Stimulated activated CD4-positive, alpha-beta T cell treated with anti-CD3 and anti-CD28 coated beads, Interleukin-12 subunit alpha, Interleukin-12 subunit beta, amount 100 ng/mL, for 24 hours (primary cell): ENCODE measurements around the gene C2CD3.
A peak's percentile ranks its signal among the peaks of the same experiment; 100 is the strongest.

Source experiments
- DNase-seq, 2 experiments: peaks; one replicate each; pipeline ENCODE4 v3.0.0-alpha.2; 2020; ENCODE audit warnings: low read depth in 2 of 2

The C2CD3 gene

DNA sequence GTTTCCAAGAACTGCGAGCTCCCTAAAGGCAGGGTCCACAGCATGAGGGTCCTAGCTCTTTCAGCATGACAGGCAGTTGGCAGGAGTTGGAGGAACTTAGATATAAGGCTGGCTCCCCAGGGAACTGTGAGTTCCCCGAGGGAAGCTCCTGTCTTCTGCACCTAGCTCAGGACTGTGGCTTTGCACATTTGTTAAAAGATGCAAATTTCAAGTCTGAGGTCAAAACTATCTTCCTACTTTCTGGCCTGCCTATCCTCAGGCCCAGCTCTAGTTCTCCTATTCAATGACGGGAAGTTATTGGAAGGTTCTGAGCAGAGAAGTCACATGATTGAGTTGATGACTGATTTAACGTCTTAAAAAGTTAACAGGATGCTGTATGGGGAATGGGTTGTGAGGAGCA lies 150.3 kb downstream of the C2CD3 start:
- no peak for DNase-seq

DNA sequence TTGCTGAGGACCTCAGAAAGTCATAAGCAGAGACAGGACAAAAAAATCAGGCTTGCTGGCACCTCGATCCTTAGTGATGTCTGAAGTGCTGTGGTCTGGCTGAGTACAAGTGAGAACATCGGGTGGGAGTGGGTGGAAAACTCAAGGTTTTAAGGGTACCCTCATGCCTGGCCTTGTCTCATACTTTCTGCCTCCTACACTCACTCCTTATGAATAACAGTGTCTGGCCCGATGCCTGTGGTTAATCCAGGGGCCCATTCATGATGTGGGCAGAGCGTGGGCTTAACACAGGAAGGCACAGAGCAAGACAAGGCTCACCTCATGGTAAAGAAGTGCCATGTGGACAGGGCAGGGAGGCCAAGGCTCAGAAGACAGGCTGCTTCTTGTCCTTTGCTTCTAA lies 150.9 kb downstream of the C2CD3 start:
- peak; percentile 31 to 63 for DNase-seq

DNA sequence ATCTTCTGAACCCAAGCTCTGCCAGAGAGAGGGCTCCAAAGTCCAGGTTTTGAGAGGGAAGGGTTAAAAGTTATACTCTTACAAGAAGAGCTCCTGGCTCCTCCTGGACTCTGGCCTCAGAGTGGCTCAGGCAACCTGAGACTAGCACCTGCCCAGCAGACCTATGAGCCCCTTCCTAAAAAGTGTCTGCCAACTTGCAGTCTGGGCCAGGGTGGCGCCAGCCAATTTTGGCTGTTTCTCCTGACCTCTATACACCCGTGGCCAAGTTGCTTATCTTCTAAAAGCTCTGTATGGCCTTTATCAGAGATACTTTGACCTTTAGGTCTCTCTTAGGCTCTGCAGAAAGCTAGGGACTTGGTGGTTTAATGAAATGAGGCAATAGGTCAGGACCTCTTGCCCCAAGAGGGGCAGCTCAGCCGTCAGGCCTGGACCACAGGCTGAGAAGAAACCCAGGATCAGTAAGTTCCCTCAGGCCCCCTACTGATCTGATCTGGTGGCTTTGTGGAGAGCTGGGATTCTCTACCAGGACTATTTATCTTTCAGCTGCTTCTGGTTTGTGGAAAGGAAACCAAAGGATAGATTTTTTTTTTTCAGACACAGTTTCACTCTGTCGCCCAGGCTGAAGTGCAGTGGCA lies 151.6 kb downstream of the C2CD3 start:
- DNase-seq, result no peak

DNA sequence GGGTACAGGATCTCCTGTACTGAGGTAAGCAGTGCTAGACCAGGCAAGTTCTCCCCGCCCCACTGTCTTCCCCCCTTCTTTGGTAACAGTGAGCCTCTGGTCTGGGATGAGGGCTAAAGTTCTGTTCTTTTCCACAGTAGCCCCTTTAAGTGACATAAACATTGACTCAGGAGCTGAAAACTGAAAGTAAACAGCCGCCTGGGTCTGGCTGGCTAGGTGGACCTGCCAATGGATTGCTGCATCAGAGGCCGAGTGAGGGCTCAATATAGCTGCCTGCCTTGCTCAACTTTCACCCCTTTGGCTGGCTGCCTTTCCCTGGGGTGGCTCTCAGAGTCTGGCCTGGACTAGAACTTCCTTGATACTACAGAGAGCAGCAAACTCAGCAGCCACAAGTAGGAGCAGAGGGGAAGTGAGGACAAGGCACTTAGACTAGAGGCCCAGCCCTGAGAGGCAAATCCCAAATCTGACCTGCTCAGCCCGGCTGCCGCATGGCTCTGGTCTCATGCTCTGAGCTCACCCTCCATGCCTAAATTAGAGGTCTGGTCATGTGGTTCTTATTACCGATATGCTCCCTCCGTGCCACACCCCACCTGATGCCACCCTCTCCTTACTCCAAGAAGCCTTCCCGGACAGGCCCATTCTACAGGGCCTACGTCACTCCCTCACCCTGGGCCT lies 152.3 kb downstream of the C2CD3 start:
- DNase-seq, result no peak

DNA sequence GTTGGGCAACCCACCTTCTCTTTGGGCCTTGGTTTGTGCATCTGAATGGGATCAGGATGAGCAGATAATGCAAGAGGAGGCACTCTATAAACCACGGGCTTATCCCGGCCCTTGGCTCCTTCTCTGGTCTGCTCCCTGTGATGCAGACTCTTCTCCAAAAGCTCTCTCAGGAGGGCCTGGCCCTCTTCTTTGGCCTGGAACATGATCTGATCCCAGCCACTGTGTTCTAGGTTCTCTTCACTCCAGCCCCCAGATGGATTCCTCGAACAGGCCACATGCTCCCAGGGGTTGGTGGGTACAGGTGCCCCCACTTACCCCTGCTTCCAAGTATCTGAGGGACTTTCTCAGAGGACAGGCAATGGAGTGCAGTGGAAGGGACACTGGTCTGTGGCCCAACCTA lies 153.2 kb downstream of the C2CD3 start:
- DNase-seq, result no peak

DNA sequence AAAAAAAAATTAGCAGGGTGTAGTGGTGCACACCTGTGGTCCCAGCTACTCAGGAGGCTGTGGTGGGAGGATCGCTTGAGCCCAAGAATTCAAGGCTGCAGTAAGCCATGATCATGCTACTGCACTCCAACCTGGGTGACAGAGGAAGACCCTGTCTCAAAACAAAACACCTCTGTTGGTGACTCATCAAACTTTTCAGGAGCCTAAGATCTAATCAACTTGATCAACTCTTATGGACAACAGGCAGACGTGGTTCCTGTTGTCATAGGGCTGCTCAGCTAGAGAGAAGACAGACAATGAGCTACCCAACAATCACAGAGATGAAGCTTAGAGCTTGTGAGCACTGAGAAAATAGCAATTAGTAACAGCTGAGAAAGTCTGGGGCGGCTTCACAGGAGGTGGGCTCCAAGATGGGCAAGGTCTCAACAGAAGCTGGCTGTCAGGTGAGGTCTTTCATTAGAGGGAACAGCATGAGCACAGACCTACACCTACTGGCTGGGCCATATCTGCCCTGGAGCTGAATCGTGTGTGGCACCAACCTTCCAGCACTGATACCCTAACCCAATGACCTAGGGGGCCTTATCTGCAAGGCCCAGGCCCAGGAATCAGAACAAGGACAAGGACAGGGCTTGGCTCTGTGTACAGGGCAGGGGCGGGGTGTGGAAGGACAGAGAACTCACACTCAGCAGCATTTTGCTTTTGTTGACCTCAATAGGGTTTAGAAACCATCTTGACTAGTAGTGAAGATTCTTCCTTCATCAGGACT lies 154.7 kb downstream of the C2CD3 start:
- DNase-seq, result no peak

DNA sequence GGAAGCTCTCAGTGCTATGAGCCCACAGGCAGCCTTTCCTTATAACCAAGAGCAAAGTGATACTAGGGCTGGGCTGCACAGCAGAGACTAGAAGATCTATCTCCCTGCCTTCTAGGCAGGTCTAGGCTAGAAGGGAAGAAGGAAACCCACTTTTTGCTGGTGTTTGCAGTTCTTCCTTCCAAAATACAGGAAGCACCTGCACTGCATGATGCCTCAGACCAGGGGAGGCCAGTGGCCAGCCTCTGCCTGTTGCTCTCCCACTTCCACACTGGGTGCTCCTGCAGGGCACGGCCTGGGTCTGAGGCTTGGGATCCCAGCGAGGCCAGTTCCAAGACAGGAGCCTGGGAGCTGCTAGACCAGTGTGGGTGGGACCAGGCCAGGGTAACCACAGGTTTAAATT lies 155.9 kb downstream of the C2CD3 start:
- DNase-seq, result no peak

DNA sequence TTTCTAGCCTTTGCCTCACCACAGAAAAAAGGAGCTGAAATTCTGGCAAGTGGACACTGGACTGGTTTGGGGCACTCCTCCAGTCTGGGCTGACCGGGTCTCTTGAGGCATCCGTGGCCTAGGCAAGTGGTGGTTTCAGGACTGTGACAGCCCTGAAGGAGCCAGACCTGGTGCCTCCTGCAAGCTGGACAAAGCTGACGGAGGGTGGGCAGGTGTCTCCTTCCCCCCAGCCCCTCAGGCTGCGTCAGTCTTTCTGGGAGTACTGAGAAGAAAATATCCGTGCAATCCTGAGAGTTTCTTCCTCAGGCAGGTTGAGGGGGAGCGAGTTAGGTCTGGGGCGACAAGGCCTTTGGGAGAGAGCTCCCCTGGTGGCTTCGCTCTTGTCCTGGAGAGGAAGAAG lies 157.7 kb downstream of the C2CD3 start:
- no peak for DNase-seq

DNA sequence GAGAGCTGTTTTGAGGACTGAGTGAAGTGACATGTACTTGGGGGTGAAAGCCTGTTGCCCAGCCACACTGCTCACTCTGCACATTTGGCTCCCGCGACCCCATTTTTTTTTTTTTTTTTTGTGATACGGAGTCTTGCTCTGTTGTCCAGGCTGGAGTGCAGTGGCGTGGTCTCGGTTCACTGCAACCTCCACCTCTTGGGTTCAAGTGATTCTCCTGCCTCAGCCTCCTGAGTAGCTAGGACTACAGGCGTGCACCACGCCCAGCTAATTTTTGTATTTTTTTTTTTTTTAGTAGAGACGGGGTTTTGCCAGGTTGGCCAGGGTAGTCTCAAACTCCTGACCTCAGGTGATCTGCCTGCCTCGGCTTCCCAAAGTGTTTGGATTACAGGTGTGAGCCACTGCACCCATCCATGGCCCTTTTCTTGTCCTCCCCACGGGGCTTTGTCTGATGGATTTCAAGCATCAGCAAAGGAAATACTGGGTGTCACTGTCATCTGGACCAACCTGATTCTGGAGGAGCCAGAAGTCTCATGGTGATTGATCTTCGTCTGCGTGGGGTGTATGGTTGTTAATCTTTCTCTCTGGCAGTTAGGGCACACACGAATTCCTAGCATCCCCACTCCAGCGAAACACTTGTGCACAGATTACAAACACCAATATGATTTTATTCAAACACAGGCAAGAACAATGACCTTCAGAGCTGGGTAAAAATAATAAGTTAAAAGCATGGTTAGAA lies 158.6 kb downstream of the C2CD3 start:
- no peak for DNase-seq

DNA sequence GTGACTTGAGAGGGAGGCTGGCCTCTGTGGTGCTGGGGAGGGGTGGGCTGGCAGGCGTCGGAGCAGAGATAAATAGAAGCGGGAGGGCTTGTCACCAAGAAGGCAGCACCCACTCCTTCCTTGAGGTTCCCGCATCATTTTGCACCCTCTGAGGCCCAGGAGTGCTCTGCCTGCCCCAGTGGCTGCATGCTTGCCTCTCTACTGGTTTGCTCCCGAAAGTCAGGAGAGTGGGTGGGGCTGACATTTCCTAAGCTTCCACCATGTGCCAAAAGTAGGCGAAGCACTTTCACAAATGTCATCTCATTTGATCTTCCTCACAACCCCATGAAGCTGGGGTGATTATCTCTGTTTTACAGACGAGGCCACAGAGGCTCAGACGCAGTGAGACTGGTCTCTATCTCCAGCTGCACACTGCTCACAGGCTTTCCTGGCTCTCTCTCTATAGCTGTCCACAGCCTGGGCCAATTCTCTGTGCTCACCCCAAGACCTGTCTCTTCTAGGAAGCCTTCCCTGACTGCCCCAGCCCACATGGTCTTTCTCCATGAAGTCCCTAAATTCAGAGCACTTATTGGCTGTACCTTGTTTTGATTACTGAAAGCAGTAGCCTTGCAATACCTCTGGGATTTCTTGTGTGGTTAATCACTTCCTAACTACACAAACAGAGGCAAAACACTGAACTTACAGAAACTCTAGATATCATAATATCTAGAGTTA lies 159.3 kb downstream of the C2CD3 start:
- DNase-seq, result peak in 1 of 2 experiments; percentile 30

DNA sequence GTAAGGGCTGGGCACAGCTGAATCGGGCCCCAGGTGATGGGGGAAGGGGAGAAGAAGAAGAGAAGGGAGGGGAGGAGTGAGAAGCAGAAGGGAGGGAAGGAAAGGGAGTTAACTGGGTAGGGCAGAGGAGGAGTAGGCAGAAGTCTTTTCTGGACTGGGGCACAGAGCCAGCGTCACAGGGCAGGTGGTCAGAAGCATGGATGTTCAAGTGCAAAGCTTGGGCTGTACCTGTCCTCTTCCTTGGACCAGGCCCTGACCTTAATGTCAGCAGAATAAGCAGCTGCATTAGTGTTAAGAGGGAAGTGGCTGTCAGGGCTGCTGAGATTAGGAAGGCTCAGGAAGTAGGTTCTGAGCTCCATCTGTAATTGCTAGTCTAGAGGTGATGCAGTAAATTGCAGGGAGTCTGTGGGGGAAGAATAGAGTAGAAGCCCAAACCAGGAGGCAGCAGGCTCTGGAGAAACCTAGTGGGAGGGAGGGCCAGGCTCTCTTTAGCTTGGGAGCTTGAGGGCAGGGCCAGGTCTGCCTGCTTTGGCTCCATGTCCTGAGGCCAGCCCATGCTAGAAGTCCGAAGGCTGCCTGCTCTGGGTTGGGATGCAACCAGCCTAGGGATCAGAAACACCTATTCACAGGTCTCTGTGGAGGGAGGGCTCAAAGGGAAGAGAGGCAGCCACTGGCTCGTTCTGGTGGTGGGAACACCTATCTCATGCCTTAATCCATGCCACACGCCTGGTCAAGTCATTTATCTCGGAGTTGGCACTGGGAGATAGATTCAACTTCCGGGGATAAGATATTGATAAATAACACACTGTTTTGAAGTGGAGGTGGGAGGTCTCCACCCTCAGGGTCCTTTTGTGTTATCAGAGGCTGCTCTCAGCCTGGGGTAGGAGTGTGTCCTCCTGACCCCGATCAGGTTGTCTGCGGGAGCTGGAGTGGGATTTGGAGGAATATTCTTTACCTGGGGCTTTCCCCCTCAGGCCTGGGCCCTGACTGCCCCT lies 160.2 kb downstream of the C2CD3 start:
- DNase-seq, result no peak

DNA sequence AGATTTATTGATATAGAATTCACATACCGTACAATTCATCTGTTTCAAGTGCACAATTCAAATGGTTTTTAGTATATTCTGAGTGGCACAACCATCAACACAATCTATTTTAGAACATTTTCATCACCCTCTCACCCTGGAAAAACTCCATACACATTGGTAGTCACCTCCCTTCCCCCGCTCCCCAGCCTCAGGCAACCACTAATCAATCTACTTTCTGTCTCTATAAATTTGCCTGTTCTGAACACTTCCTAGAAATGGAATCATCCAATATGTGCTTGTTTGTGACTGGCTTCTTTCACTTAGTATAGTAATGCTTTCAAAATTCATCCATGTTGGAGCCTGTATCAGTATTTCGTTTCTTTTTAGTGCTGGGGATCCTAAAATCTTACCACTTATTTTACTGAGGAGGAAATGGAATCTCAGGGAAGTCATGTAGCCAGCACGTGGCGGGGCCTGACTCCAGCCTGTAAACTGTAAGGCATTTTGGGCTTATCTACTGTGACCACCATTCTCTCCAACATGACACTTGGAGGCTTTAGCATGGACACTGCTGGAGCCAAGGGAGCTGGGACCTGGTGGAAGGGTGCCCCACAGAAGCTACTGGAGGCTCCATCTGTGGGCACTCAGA lies 161.0 kb downstream of the C2CD3 start:
- no peak for DNase-seq

DNA sequence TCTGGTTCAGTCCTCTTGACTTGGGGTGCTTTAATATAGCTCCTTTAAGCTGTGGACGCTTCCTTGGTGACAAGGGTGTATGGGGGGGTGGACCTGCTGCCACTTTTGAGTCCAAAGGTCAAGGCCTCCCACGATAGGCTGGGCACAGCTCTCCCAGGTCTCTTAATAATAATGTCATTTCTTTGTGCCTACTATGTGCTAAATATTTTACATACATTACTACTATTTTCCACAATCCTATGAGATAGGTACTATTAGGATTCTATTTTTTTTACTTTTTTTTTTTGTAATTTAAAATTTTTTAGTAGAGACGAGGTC lies 161.6 kb downstream of the C2CD3 start:
- no peak for DNase-seq

DNA sequence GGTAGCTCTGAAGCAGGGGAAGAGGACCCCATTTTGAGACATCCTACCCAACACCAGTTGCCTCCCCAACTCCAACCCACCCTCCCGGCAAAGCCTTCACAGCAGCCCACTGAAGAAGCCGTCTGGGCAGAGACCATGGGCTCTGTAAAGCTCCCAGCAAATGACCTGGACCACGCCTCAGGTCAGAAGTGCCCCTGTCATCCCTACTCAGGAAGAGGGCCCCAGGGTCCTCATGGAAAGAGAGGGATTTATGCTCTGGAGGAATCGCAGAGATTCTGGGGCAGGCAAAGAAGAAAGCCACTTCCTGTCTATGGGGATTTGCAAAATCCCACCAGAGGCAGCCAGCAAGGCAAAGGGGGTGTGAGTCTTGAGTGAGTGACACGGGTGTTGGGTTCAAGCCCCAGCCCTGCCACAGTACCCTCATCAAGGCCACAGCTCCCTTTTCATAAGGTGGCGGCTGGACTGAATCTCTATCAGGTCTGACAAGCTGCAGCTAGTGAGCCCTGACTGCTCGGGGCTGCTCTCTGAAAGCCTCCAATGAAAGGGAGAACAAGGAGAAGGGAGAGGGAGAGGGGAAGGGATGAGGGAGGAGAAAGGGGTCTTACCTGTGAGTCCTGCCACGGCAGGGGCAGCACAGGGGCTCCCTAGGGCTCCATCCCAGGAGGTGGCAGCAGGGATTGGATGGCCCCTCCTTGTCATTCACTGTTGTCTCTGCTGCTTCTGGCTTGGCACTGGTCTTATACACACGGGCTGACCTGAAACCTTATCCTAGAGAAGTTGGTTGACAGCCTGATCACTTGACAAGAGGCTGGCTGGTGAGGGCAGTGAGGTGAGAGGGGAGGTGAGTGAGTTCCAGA lies 162.2 kb downstream of the C2CD3 start, which contains the start of gene UCP3:
Gene UCP3 (minus strand): TSS at position 713 of the 857 bp plus-strand sequence. CDS start 2,043 bp downstream, outside the sequence.
- no peak for DNase-seq

DNA sequence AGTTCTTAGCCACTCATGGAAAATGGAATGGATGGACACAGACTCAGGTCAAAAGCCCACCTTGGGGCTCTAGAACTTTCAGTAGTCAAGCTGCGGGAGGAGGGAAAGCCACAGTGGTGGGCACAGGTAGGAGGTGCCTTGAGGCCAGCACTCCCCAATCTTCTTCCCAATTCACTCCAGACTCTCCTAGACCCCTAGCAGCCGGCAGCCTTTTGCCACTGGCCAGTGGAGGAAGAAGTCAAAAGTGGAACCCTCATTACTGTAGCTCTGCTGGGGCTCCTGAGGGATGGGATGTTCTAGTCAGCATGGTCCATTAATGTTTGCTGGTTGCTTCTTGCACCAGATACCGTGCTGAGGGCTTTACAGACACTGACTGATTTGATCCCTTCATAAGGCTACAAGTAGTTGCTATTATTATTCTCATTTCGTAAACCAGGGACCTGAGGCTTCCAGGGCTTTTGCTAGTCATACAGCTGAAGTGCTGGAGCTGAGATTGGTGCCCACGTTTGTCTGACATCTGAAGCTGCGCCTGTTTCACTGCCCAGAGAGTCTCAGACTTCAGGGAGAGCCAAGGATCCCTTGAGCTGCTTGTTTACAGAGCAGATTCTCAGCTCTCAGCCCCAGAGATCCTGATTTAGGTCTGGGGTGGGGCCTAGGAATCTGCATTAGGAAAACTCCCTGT lies 163.0 kb downstream of the C2CD3 start:
- no peak for DNase-seq

DNA sequence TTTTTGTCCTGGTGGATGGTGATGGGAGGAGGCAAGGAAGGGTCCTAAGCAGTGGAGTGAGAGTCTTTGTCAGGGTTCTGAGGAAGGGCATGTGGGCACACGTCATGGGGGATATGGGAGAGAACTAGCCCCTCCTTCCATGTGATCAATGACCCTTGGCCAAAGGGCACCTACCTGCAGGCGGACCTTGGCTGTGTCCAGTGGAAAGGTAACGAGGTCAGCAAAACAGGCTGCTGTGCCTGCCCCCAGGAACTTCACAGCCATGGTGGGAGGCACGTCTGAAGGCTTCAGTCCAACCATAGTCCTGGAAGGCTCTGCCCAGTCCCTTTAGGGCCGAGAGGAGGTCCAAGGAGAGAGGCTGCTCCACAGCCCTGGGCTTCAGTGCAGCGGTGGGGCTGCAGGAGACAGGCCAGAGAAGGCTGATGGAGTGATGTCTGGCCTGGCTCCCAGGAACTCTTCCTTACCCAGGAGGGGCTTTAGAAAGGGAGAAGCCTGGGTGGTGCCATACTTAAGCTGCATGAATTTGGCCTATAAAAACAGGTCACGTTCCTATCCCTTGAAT lies 164.0 kb downstream of the C2CD3 start:
- no peak for DNase-seq

DNA sequence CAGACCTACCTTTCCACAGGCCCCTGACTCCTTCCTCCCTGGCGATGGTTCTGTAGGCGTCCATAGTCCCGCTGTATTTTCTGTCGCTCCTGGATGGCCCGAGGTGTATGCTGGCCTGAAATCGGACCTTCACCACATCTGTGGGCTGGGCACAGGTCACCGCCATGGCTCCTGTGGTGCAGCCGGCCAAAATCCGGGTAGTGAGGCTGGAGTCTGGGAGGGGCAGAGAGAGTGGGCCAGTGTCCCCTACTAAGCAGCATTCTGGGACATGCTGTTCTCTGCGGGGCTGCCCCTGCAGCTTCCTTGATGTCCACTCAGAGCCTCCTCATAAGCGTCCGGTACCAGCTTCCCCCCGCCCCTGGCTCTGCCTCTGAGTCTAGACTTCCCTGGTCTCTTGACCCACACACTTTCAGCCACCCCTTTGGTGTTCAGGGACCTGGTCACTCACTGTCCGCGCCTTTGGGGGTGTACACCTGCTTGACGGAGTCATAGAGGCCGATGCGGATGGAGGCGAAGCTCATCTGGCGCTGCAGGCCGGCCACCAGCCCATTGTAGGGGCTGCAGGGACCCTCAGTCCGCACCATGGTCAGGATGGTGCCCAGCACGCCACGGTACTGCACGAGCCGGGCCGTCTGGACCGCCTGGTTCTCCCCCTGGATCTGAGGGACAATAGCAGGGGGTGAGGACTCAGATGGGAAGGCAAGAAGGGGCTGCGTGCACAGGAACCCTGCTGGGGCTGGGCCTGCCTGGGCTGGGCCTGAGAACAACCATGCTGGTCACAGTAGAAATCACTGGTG lies 164.9 kb downstream of the C2CD3 start:
- no peak for DNase-seq
